Neuronal stem cell (in vitro differentiated cells): ENCODE data around the gene SHKBP1.

ENCODE experiments used
- DNase-seq: peaks from one replicate; pipeline ENCODE4 v3.0.0-alpha.2; 2013; ENCODE audit warnings: low spot score
- H2AFZ ChIP-seq: one replicate; pipeline ENCODE4 v1.6.1; 2013; ENCODE audit warnings: mild to moderate bottlenecking, low read length, inconsistent platforms
- H2AK5ac ChIP-seq: 2 replicates; pipeline ENCODE4 v1.6.1; 2013; ENCODE audit warnings: low read depth, mild to moderate bottlenecking, inconsistent platforms, low read length, moderate library complexity, mixed read lengths
- H2BK120ac ChIP-seq: 2 replicates; pipeline ENCODE4 v1.6.1; 2013; ENCODE audit warnings: low read depth, mild to moderate bottlenecking, inconsistent platforms, low read length, moderate library complexity, mixed read lengths
- H2BK12ac ChIP-seq: one replicate; pipeline ENCODE4 v1.6.1; 2013; ENCODE audit warnings: low read length, inconsistent platforms
- H2BK15ac ChIP-seq: 2 replicates; pipeline ENCODE4 v1.6.1; 2013; ENCODE audit warnings: mild to moderate bottlenecking, low read length, inconsistent platforms, mixed read lengths
- H2BK5ac ChIP-seq: one replicate; pipeline ENCODE4 v1.6.1; 2013; ENCODE audit warnings: inconsistent platforms, mild to moderate bottlenecking, low read length, moderate library complexity
- H3K14ac ChIP-seq: one replicate; pipeline ENCODE4 v1.6.1; 2013; ENCODE audit warnings: low read length, inconsistent platforms
- H3K18ac ChIP-seq: 2 replicates; pipeline ENCODE4 v1.6.1; 2013; ENCODE audit warnings: low read length, inconsistent platforms
- H3K23ac ChIP-seq: 2 replicates; pipeline ENCODE4 v1.6.1; 2013; ENCODE audit warnings: low read depth, mild to moderate bottlenecking, mixed read lengths, low read length, inconsistent platforms; ENCODE audit not compliant: poor library complexity
- H3K27ac ChIP-seq: replicated peaks from 3 replicates; pipeline ENCODE4 v1.5.1; 2013; ENCODE audit warnings: low read length, inconsistent platforms
- H3K27me3 ChIP-seq, 3 experiments: 2 replicates each; pipeline ENCODE4 v1.6.1; 2013; ENCODE audit warnings: low read length in 3 of 3, mild to moderate bottlenecking in 2 of 3, inconsistent platforms in 1 of 3, low read depth in 1 of 3, mixed read lengths in 1 of 3, moderate library complexity in 1 of 3; ENCODE audit not compliant: control insufficient read depth in 3 of 3, insufficient read depth in 3 of 3
- H3K36me3 ChIP-seq, 2 donors: replicated peaks in 1 of 2; 2 replicates each; pipeline ENCODE4 v1.6.1; 2013; ENCODE audit warnings: low read length in 2 of 2; ENCODE audit not compliant: control insufficient read depth in 2 of 2, insufficient read depth in 2 of 2
- H3K4ac ChIP-seq: 2 replicates; pipeline ENCODE4 v1.6.1; 2013; ENCODE audit warnings: inconsistent platforms, mild to moderate bottlenecking, low read length, moderate library complexity
- H3K4me1 ChIP-seq, 2 donors: 1 replicate in 1 of 2; 2 replicates in 1 of 2; pipeline ENCODE4 v1.6.1; 2013; ENCODE audit warnings: low read length in 2 of 2, low read depth in 1 of 2; ENCODE audit not compliant: control insufficient read depth in 2 of 2, insufficient read depth in 1 of 2
- H3K4me2 ChIP-seq: one replicate; pipeline ENCODE4 v1.6.1; 2013; ENCODE audit warnings: mild to moderate bottlenecking, low read length, inconsistent platforms; ENCODE audit not compliant: insufficient read depth, poor library complexity, severe bottlenecking
- H3K4me3 ChIP-seq, 2 donors: 2 replicates each; pipeline ENCODE4 v1.5.1; 2013; ENCODE audit warnings: low read length in 2 of 2, mild to moderate bottlenecking in 2 of 2, inconsistent platforms in 1 of 2, moderate library complexity in 1 of 2
- H3K79me1 ChIP-seq: one replicate; pipeline ENCODE4 v1.6.1; 2013; ENCODE audit warnings: low read depth, mild to moderate bottlenecking, inconsistent platforms, low read length, moderate library complexity
- H3K9ac ChIP-seq: one replicate; pipeline ENCODE4 v1.6.1; 2013; ENCODE audit warnings: mild to moderate bottlenecking, low read depth, low read length, inconsistent platforms; ENCODE audit not compliant: poor library complexity
- H3K9me3 ChIP-seq, 2 donors: replicated peaks in 1 of 2; 2 replicates each; pipeline versions ENCODE3 to v1.6.1; 2013; ENCODE audit warnings: low read length in 2 of 2, mild to moderate bottlenecking in 2 of 2, inconsistent platforms in 1 of 2, low read depth in 1 of 2, mixed read lengths in 1 of 2, moderate library complexity in 1 of 2; ENCODE audit not compliant: control insufficient read depth in 2 of 2, insufficient read depth in 1 of 2
- H4K8ac ChIP-seq: one replicate; pipeline ENCODE4 v1.6.1; 2013; ENCODE audit warnings: low read depth, mild to moderate bottlenecking, inconsistent platforms, low read length, moderate library complexity
- H4K91ac ChIP-seq: one replicate; pipeline ENCODE4 v1.6.1; 2013; ENCODE audit warnings: low read length, low read depth, mild to moderate bottlenecking, inconsistent platforms; ENCODE audit not compliant: poor library complexity
- WGBS, 2 donors: extraction: QIAGEN DNeasy Blood & Tissue Kit; methylation state at CpG; one replicate each; pipeline ENCODE4 v1.1.7; 2013; ENCODE audit warnings: missing lambda C conversion rate in 2 of 2, mixed read lengths in 1 of 2; ENCODE audit not compliant: insufficient read length in 2 of 2, insufficient replicate concordance in 1 of 2; ENCODE audit errors: extremely low coverage in 2 of 2; 5-methylcytosine and 5-hydroxymethylcytosine counted together

SHKBP1 gene

DNA sequence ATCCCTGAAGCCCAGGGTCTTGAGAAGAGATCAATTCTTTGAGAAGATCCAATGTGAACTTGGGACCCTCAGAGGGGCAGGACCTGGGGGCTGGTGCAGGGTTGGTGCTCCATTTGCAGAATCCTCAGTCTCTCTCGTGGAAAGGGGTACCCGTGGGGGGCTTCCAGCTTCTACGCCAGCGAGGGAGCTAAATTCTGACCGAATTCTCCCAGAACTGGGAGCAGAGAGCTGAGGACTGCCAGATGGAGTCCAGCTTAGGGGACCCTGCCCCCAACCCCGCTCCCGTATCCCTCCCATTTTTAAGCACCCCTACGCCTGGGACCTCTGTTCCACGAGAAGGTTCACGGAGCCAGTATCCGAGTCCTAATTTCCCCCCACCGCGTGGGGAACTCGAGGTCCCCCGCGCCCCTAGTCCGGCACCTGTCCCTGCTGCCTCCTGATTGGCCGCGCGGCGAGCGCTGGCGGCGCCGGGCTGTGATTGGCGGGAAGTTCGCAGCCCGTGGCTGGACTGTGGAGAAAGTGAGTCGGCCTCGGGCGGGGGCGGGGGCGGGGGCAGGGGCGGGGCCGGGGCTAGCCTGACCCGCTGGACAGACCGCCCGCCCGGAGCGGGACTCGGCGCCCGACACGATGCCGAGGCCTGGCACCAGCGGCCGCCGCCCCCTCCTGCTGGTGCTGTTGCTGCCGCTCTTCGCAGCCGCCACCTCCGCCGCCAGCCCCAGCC lies 20.1 kb downstream of the SHKBP1 start:
- Histone ChIP-seq H3K79me1 (no peaks in the 10 kb centered on the region), H3K18ac (peak overlapping the region; percentile 97), H3K14ac (no peak overlapping the region), H4K8ac (no peak overlapping the region), H3K4me2 (peak overlapping the region; percentile 81), H3K4me3 (peak overlapping the region; percentile 56 to 72), H2BK15ac (no peak overlapping the region), H2BK120ac (no peak overlapping the region), H3K4ac (no peak overlapping the region), H2AK5ac (peak overlapping the region; percentile 85), H3K9ac (peak overlapping the region; percentile 79), H3K27ac (no peak overlapping the region), H4K91ac (no peak overlapping the region), H3K36me3 (peaks cover 0 to 19% of the 10 kb centered on the region in 2 donors), H3K23ac (peak overlapping the region; percentile 75), H3K4me1 (peaks cover 19 to 26% of the 10 kb centered on the region in 2 donors), H2BK5ac (peak overlapping the region; percentile 46), H3K9me3 (no peaks in the 10 kb centered on the region), H2BK12ac (no peak overlapping the region), H3K27me3 (peaks cover 0 to 40% (median 3%) of the 10 kb centered on the region in 3 experiments), H2AFZ (peak overlapping the region; percentile 86)
- no CpG with 5 or more reads among the region's 53 CpGs for WGBS, 2 donors
- no peak for DNase-seq

DNA sequence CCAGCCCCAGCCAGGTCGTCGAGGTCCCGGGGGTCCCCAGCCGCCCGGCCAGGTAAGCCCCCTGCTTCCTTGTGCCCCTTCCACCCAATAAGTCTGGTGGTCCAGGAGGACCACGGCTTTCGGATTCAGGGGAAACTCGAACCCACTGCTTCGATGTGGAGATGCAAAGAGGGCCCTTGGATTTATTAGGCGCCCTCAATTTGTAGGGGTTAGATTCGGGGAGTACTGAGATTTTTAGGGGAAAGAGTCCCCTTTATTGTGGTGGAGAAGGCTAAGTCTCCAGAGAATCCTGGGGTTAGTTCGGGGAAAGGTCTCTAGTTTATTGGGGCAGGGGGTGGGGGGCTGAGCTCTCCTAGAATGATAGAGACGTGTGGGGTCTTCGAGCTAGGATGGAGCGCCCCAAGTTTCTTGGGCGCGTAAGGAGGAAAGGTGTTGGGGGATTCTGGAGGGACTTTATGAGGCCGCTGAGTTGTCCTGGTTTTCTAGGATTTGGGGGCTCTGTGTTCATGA lies 20.7 kb downstream of the SHKBP1 start:
- H3K4me2 ChIP-seq, result peak overlapping the region; percentile 81
- peak overlapping the region; percentile 46 for H2BK5ac ChIP-seq
- peak overlapping the region; percentile 56 to 72 for H3K4me3 ChIP-seq
- H2BK12ac ChIP-seq, result no peak overlapping the region
- no peaks in the 10 kb centered on the region for H3K79me1 ChIP-seq
- no peaks in the 10 kb centered on the region for H3K9me3 ChIP-seq
- H3K14ac ChIP-seq, result no peak overlapping the region
- no peak overlapping the region for H2BK120ac ChIP-seq
- peaks cover 21 to 26% of the 10 kb centered on the region in 2 donors for H3K4me1 ChIP-seq
- no peak overlapping the region for H4K8ac ChIP-seq
- peak overlapping the region; percentile 85 for H2AK5ac ChIP-seq
- peak overlapping the region; percentile 79 for H3K9ac ChIP-seq
- no CpG with 5 or more reads among the region's 18 CpGs for WGBS, 2 donors
- no peak for DNase-seq
- no peak overlapping the region for H4K91ac ChIP-seq
- H2AFZ ChIP-seq, result peak overlapping the region; percentile 82
- H3K18ac ChIP-seq, result peak overlapping the region; percentile 97
- H3K27ac ChIP-seq, result no peak overlapping the region
- H3K23ac ChIP-seq, result peak overlapping the region; percentile 75
- no peak overlapping the region for H3K4ac ChIP-seq
- peaks cover 0 to 45% (median 3%) of the 10 kb centered on the region in 3 experiments for H3K27me3 ChIP-seq
- H3K36me3 ChIP-seq, result peaks cover 0 to 21% of the 10 kb centered on the region in 2 donors
- no peak overlapping the region for H2BK15ac ChIP-seq

- H3K23ac ChIP-seq, result no peak overlapping the region
- DNase-seq, result peak; percentile 92
- peaks cover 26 to 29% of the 10 kb centered on the region in 2 donors for H3K4me1 ChIP-seq
- H3K27ac ChIP-seq, result peak overlapping the region; percentile 52
- H3K4me2 ChIP-seq, result peak overlapping the region; percentile 79
- H3K18ac ChIP-seq, result peak overlapping the region; percentile 96
- H3K27me3 ChIP-seq, result peaks cover 0 to 45% (median 3%) of the 10 kb centered on the region in 3 experiments
- no peak overlapping the region for H2BK12ac ChIP-seq
- no peak overlapping the region for H4K8ac ChIP-seq
- H3K9ac ChIP-seq, result no peak overlapping the region
- H3K9me3 ChIP-seq, result no peaks in the 10 kb centered on the region
- no peak overlapping the region for H2BK5ac ChIP-seq
- WGBS, 2 donors, result no CpG with 5 or more reads among the region's 46 CpGs
- no peaks in the 10 kb centered on the region for H3K79me1 ChIP-seq
- peak overlapping the region; percentile 82 for H2AFZ ChIP-seq
- no peak overlapping the region for H2AK5ac ChIP-seq
- no peak overlapping the region for H2BK15ac ChIP-seq
- no peak overlapping the region for H4K91ac ChIP-seq
- H3K4me3 ChIP-seq, result peak overlapping the region; percentile 56 to 74
- H3K36me3 ChIP-seq, result peaks cover 0 to 28% of the 10 kb centered on the region in 2 donors
- H2BK120ac ChIP-seq, result no peak overlapping the region
- no peak overlapping the region for H3K4ac ChIP-seq
- H3K14ac ChIP-seq, result no peak overlapping the region
Observed at GRCh38 chr19:40598121-40598917, 21.6 kb downstream of the SHKBP1 start.

DNA sequence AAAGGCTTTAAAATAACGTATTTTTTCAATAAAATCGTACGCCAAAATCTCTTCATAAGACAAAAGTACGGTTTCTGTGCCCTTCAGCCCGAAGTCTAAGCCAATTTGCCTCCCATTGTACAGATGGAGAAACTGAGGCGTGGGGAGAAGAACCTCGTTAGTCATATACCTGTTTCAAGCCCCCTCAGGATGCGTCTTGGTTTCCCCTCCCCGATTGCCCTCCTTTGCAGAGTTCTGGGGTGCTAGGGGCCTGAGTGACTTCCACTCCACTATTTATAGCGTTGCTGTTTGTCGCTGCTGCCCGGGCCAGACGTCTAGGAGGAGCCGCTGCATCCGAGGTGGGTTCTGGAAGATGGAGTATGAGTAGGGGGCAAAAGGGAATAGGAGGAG lies 22.2 kb downstream of the SHKBP1 start:
- H3K27me3 ChIP-seq, result peaks cover 0 to 45% (median 3%) of the 10 kb centered on the region in 3 experiments
- peak overlapping the region; percentile 33 for H2AK5ac ChIP-seq

More for the DNA sequence above, 22.2 kb downstream of the SHKBP1 start:
- peaks cover 0 to 32% of the 10 kb centered on the region in 2 donors for H3K36me3 ChIP-seq
- no peak overlapping the region for H2AFZ ChIP-seq
- no peak overlapping the region for H3K4ac ChIP-seq
- no peak overlapping the region for H3K27ac ChIP-seq
- WGBS, 2 donors, result no CpG with 5 or more reads among the region's 15 CpGs
- H2BK12ac ChIP-seq, result no peak overlapping the region
- DNase-seq, result no peak
- H3K9ac ChIP-seq, result no peak overlapping the region
- H2BK15ac ChIP-seq, result no peak overlapping the region
- H3K4me2 ChIP-seq, result no peak overlapping the region
- no peak overlapping the region for H2BK120ac ChIP-seq
- H3K18ac ChIP-seq, result no peak overlapping the region
- no peak overlapping the region for H3K23ac ChIP-seq
- no peak overlapping the region for H2BK5ac ChIP-seq
- peak overlapping the region in 1 of 2 donors; percentile 56 for H3K4me3 ChIP-seq
- no peak overlapping the region for H4K8ac ChIP-seq
- no peak overlapping the region for H4K91ac ChIP-seq
- no peaks in the 10 kb centered on the region for H3K79me1 ChIP-seq
- H3K4me1 ChIP-seq, result peaks cover 25 to 30% of the 10 kb centered on the region in 2 donors
- H3K9me3 ChIP-seq, result no peaks in the 10 kb centered on the region
- H3K14ac ChIP-seq, result peak overlapping the region; percentile 4
